ENCODE data around the gene PGAP6.
"Not testable (repeated sequence)": the region's sequence is repeated elsewhere in the genome, so short reads cannot be mapped to it uniquely, and the experiment has no call there.

PGAP6 gene

DNA sequence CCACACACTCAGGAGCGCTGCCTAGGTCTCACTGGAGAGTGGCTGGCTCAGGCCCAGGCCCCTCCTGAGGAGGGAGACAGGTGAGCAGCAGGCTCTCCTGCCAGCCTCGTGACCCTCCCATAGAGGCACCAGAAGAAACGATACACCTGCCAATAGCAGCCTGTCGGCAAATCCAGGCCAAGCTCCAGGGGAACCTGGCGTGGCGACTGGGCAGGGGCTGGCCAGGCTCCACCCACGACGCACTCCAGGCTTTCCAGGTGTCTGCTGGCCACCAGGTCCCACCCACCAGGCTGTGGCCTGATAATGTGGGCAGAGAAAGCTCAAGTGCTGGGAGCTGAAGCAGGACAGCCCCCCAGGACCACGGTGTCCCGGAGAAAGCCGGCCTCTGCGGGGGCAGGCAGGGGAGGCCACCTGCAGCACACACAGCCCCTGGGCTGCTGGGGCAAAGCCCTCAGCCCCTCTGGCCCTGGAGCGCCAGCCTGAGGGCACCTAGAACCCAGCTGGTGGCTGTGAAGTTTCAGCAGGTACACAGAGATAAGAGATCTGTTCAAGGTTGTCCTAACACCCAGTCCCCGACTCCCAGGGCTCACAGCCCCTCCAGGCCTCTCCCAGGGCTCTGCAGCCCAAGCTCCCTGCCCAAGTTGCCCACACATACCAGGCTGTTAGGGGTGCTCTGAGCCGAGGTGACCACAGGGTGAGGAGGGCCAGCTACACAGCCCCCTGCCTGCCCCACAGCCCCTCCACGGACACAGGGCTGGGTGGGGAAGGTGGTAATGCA is 2.4 kb downstream of the PGAP6 start:
- DNase-seq, result no peak

DNA sequence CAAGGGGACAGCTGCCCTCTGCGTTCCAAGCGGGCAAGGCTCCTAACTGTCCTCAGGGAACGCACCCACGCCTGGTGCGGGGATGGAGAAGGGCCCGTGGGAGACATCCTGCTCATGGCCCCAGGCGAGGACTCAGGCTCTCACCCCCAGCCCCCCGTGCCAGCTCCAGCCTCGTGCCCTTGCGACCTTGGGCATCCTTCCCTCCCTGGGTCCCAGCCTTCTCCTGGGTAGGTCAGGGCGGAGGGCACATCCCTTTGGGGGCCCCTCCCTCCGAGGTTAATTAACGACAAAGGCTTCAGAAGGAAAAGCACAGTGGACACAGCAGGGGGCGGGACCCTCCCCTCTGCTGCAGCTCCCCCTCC is 3.0 kb downstream of the PGAP6 start:
- no peak for DNase-seq

DNA sequence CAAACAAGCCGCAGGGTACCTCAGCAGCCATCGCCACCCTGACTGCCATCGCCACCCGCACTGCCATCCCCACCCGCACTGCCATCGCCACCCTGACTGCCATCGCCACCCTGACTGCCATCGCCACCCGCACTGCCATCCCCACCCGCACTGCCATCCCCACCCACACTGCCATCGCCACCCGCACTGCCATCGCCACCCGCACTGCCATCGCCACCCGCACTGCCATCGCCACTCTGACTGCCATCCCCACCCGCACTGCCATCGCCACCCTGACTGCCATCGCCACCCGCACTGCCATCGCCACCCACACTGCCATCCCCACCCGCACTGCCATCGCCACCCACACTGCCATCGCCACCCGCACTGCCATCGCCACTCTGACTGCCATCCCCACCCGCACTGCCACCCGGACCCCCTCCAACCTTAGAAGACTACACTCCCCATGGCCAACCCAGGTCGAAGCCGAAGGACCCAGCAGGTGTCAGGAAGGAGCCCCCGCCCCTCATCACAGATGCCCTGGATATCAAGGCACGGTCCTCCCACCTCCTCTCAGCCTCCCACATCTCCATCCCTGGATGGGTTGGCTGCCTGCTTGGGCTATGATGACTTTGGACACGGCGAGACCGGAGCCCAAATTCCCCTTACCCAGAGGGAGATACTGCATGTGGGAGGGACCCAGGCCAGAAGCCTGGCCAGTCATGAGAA is 3.5 kb downstream of the PGAP6 start:
- DNase-seq, result not testable (repeated sequence)

DNA sequence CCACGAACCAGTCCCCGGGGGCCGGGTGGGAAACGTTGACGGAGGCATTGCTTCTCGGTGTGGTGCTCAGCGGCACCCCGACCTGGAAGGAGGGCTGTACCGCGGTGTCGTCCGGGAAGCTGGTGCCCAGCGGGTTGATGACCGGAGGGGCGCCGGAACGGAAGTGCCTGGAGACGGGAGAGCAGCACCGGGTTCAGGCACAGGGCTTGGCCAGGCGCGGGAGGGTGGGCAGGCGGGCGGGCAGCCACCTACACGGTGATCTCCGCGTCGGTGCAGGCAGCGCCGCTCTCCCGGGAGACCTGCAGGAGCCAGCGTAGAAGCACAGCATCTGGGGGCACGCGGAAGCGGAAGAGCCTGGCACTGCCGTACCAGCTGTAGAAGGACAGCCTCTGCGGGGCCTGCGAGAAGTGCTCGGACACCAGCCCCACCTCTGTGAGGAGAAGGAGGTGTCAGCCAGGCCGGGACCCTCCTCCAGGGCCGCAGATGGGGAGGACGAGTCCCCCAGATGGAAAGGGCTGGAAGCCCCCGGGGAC is 4.3 kb downstream of the PGAP6 start:
- no peak for DNase-seq

DNA sequence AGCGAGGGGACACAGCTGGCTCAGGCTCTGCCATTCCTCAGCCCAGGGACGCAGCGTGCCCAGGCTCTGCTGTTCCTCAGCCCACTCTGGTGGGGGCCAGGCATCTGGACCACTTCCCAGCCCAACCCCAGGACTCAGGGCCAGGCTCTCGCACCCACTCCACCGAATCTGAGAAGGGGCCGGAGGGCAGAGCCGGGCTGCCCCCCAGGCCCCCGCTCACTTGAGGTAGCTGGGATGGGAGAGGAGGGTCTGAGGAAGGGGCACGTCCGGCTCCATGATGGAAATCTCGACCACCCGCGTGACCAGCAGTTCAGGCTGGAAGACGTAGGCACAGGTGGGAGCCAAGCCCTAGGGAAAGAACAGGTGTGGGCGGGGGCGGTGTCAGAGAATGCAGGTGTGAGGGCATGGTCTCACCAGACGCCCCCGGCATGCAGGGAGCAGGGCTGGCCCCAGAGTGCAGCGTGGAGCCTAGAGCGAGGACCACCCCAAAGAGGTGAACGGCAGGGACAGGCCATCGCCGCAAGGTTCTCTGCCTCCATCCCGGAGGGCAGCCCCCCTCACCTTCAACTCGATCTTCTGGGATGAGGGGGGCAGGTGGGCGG is 4.9 kb downstream of the PGAP6 start:
- DNase-seq, result no peak

DNA sequence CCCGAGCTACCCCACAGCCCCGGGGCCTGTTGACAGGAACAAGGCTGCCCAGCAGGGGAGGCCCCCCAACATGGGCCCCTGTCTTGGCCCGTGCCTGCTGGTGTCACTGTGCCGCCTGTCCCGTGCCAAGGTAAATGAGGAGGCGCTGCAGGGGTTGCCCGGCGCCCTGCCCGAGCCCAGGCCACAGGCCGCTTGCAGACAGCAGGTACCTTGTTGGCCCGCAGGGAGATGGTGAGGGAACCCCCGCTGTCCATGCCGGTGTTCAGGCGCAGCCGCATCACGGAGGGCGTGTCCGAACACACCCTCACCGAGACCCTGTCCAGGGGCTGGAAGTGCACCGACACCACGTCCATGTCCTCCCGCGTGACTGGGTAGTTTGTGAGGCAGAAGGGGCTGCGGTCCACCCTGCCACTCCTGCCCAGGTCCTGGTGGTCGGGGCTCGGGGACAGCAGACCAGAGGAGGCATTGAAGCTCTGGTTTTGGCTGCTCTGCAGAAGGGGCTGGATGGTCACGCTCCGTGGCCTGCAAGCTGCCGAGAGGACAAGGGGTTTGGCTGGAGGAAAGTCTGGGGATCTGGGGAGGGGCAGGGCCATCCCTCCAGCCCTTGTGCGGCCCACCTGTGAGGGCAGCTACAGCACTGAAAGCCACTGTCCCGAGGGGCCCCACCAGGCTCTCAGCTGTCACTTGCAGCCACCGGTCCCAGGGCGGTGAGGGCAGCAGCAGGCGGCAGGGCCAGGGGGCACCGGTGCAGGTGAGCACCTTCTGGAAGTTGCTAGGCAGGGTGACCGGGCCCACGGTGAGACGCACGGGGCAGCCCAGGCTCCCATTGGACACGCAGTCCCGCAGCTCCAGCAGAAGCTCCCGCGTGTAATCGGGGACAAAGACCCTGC is 5.6 kb downstream of the PGAP6 start:
- no peak for DNase-seq

DNA sequence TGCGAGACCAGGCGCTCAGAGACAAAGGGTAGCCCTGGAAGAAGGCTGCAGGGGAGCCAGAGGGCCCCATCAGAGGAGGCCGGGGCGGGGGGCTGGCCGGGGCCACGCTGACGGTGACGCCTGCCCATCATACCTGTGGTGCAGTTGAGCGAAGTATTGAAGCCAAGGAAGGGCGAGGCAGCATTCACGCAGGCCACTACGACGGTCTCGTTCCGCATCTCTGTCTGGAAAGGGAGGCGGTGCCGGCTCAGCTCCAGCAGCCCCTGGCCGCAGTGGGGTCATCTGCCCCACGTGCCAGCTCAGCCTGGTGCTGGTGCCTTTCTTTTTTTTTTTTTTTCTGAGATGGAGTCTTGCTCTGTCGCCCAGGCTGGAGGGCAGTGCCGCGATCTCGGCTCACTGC is 6.6 kb downstream of the PGAP6 start:
- no peak for DNase-seq

DNA sequence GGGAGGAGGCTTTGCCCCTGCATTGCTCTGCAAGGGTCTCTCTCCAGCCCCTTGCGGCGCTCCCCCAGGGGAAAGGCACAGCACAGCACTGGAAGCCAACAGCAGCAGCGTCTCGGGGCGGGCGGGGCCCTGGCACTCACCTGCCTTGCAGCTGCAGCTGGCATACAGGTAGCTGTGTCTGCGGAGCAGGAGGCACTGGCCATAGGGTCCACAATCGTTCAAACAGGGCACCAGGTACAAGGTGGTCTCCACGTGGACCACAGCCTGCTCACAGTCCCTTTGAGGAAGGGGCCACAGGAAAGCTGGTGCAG is 7.2 kb downstream of the PGAP6 start:
- no peak for DNase-seq

DNA sequence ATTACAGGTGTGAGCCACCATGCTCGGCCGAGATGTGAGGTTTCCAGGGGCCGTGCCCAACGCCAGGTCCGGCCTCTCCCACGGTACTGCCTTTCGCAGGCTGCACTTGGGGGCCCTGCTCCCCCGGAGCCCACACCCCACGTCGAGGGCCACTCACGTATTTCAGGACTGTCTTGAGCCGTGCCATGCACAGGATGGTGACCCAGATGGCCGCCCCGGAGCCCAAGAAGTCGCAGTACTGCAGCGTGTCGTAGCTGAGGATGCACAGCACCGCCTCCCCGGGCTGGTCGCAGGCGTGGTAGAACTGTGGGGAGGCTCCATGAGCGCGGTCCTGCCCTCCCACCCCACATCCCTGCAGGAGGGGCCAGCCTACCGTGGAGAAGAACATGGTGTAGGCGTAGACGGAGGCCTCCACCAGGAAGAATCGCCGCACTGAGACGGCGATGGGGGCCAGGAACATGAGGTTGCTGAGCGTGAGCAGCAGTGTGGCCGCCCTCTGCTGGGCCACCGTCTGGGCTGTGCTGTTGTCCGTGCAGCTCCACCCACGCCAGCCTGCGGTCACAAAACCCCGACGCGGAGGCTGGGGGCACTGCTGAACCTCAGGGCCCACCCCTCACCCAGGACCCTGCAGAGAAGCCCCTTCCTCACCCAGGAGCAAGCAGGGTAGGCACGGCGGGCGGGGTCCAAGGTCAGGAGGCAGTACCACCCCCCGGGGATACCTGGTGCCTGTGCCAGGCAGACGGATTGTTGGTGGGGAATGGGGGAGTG is 7.7 kb downstream of the PGAP6 start:
- DNase-seq, result no peak

DNA sequence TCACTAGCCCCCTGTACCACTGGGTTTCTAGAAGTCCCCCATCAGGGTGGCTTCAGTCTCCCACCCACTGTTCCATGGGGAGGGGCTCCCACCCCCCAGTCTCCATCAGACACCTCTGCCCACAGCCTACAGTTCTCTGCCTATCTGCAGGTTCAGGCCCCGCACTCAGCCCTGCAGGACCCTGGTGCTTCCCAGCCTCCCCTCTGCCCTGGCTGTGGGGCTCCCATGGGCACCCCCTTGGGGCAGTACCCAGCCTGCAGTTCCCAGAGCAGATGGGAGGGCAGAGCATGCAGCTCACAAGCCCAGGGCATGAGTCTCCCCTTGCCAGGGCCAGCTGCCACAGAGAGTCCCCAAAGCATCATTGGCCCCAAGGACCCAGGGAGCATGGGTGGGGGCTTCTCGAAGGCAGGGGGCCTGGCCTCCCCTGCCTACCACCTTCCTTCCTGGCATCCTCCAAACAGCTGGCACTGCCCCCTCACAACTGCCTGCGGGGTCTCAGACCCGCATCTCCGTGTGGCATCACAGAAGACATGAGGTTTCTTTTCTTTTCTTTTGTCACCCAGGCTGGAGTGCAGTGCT is 8.7 kb downstream of the PGAP6 start:
- no peak for DNase-seq

DNA sequence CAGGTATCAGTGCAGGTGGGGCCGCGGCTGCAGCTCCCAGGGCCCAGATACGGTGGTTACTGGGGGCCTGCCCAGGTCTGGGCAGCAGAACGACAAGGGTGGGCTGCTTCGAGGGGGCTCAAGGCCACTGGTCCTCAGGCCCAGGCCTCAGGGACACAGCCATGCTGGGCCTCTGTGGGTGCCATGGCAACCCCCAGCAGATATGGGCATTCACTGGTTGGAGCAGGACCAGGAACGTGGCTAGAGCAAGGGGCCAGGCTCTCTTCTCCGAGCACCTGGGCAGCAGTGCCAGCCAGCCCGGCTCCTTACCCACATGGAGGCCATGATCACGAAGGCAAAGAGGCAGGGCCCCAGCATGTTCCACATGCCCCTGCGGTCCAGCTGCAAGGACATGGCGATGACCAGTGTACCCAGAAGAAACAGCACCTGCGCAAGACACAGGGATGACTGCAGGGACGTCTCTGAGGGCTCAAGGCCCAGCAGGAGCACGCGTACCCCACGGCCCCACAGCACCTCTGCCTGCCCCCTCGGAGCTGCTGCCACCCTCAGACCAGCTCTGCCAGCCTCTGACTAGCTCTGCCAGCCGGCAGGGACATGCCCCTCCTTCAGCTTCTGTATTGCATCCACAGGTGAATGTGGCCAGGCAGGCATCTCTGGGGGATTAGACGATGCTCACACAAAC is 9.3 kb downstream of the PGAP6 start:
- DNase-seq, result no peak

DNA sequence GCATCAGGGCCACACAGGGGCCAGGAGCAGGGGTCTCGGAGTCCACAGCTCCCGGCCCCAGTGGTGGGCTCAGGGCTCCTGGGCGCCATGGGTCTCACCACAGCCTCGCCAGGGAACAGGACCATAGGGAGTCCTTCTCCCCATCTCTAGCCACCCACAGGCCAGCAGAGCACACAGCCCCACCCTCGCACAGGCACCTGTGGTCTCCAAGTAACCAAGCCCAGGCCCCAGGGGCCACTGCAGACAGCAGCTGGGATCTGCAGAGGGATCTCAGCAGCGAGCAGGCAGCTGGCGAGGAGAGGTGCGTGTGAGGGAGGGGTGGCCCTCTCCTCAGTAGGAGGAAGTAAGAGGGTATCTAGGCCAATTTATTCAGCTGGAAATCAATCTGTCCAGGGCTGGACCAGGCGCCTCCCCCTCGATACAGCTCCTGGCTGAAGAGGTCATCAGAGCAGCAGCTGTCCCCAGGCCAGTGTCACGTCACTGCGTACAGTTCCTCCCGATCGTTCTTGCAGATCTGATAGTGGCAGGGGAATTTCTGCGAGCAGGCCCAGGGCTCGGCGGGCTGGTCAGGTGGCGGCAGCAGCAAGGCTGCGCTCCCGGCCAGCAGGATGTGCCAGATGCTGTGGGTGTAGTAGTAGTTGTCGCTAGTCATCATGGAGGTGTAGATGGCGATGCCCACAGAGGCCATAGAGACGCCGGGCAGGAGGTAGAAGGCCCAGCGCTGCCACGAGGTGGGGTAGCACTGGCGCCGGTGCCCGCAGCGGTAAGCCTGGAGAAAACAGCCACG is 10.1 kb downstream of the PGAP6 start:
- DNase-seq, result peak; percentile 65

DNA sequence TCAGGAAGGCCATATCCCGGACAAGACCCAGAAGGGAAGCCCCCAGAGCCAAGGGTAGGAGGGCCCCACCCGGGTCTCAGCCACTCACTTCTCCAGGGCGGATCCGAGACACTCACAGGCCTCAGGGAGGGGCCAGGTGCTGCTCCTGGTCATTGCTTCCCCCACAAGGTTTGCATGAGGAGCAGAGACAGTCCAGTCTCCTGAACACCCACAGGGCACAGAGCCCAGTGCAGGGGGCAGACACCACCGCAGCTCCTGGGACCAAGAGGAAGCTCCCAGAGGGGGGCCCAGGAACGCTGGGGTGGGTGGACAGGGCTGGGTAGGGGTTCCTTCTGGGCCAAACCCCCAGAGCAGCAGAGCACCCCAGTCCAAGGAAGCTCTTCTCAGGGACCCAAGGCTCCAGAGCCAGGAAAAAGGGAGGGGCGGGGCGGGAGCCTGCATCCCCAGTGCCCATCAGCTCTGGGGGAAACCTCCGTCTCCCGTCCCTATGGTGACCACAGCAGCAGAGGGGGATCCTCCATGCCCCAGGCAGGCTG is 10.7 kb downstream of the PGAP6 start:
- DNase-seq, result no peak

DNA sequence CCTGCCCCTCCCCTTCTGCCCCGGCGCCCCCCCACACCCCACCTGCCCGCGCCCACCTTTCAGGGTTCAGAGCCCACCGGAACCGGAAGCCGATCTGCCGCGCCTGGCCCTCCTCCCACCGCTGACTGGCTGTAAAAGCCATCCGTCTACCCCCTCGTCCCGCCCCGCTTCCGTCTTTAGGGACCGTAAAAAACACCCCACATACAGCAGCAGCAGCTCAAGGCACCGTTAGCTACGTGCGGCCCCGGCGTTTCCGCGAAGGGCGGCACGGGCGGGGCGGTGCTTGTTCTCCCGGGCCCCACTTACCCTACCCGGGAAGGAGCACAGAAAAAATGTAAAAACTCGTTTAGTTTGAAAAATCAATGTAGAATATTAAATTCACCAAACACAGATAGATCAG is 11.3 kb downstream of the PGAP6 start, which contains the start of gene MRPL28:
MRPL28 (minus strand) TSS at position 96 of the 400 bp plus-strand sequence. CDS start 320 bp downstream, outside the sequence.
- DNase-seq, result peak; percentile 98

DNA sequence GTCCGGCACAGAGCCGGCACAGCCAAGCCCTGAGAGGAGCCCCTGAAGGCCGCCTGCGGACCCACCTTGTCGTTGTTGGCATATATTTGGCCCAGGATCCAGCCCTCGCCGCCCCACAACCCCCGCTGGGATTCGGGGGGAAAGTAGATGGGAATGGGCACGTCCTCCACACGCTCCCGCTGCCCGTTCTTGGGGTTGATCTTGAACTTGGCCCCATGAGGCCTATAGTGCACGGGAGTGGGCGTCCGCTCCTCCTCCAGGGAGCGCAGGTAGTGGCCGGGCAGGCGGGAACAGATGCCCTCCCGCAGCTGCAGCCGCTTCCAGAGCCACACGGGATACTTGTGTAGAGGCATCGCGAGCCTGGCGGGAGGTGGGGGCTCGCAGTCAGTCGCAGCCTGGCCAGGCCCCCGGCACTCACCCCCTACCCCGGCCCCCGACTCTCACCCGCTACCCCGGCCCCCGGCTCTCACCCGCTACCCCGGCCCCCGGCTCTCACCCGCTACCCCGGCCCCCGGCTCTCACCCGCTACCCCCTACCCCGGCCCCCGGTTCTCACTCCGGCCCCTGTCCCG is 11.8 kb downstream of the PGAP6 start:
- no peak for DNase-seq

DNA sequence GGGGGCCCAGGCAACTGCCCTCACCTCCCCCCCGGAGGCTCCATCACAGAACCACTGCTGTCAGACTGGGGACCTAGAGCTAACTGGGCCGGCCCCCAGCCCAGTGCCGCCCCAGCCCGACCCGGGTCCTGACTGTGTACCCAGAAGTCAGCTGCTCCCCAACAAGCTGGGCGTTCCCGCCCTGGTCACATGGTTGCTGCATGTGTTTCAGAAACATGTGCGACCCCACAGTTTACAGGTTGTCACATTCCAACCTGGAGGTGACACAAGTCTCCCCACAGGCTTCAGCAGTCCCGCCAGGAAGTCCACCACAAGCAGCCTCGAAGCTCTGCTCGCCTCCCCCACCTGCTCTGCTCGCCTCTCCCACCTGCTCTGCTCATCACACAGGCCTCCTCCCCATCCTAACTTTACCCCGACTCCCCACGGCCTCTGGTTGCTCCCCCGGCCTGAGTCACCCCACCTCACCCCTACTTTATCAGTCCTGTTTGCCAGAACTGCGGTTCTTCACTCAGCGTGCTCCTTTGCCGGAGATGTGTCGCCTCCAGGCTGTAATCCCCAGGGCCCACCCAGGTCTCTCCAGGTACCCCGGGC is 12.4 kb downstream of the PGAP6 start:
- no peak for DNase-seq

DNA sequence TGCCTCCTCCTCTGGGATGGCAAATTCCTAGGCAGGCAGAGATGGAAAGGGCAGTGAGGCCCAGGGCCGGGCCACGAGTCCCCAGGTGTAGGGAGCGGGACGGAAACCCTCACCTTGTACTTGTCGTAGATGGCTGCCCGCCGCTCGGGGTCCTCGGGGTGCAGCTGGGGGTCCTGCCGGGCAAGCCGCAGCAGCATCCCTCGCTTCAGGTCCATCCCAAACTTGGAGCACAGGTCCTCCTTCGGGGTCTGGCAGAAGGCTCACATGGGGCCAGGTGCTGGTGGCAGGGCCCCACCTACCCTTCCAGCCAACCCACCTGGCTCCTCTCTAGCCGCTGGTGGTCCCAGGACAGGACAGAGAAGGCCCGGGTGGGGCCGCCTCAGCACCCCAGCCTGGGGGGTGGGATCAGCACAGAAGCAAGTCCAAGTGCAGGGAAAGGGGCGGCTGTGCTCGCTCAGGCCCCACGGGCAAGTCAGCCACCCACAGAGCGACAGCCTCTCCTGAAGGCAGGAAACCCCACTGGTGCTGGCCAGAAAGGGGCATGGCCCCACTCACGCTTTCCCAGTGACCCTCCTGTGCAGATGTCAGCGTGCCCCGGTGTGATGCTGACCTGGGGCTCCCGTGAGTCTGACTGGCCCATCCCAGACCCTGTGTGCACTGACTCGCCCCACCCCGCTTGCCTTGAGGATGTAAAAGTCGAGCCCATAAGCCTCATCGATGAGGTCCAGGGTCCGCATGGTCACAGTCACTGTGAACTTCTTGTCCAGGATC is 13.2 kb downstream of the PGAP6 start:
- no peak for DNase-seq

DNA sequence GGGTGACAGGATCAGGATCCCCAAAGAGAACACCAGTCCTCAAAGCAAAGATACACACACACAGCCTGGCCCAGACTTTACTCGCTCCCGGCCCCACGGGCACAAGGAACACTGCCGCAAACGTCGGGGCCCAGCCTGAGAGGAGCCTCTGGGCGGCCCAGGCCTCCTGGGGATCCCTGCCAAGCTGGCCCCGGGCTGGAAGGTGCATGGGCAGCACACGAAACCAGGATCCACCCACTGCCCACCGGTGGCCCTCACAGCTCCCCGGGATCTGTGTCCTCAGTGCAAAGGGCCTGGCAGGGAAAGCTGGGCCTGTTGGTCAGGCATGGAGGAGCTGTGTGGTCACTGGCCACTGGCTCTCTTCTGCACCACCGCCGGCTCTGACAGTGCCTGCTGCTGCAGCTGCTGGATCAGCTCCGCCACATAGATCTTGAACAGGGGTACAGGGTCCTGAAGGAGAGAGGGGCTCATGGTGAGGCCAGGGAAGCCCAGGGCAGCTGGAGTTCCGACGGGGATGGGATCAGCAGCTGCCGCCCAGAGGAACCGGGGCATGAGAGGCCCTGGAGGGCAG is 14.4 kb downstream of the PGAP6 start:
- DNase-seq, result no peak

Measured in eye (tissue), 1 donor.